WTC11 (cell line): ENCODE measurements around the gene ST6GAL1. TPM values are rescaled to one million over a fixed set of nuclear protein-coding genes. Genes with fewer than 3 reads are reported as not detected.

Experiments used
- ATAC-seq: fragments of 200-7000 bp; cut with Tn5 transposase; 2 replicates; pipeline ENCODE4 v1.10.0; 2021; ENCODE audit warnings: mild to moderate bottlenecking, moderate library complexity
- CTCF ChIA-PET: fragments of 300-600 bp; sonication (Branson Sonifier 250); formaldehyde crosslinking; loops from one replicate; lab custom pipeline; 2021; ENCODE audit warnings: antibody characterized with exemption; lab: Charles Lee
- POLR2A ChIA-PET: fragments of 350-600 bp; sonication (Branson Sonifier 250); formaldehyde crosslinking; loops from one replicate; lab custom pipeline; 2021; ENCODE audit warnings: antibody characterized with exemption; lab: Charles Lee
- DNase-seq: peaks from one replicate; pipeline ENCODE4 v3.0.0; 2021; ENCODE audit warnings: low spot score
- H3K27ac Mint-ChIP-seq: 2 replicates; pipeline ENCODE4 v1.8.0; 2021; ENCODE audit warnings: mixed read lengths
- H3K27me3 Mint-ChIP-seq: 2 replicates; pipeline ENCODE4 v1.8.0; 2021; ENCODE audit warnings: low read depth, mild to moderate bottlenecking, moderate library complexity, mixed read lengths
- H3K36me3 Mint-ChIP-seq: 2 replicates; pipeline ENCODE4 v1.8.0; 2021; ENCODE audit warnings: mixed read lengths
- H3K4me1 Mint-ChIP-seq: 2 replicates; pipeline ENCODE4 v1.8.0; 2022; ENCODE audit warnings: mixed read lengths
- H3K4me3 Mint-ChIP-seq: 2 replicates; pipeline ENCODE4 v1.8.0; 2021; ENCODE audit warnings: mild to moderate bottlenecking, moderate library complexity, mixed read lengths
- H3K9me3 Mint-ChIP-seq: 2 replicates; pipeline ENCODE4 v1.8.0; 2021; ENCODE audit warnings: mixed read lengths
- CDX4 ChIP-seq: fragments of 250-450 bp; sonication (Bioruptor Pico); IDR thresholded peaks from 2 replicates; pipeline ENCODE4 v1.9.0; 2021; ENCODE audit warnings: moderate library complexity, mild to moderate bottlenecking, inconsistent platforms, borderline replicate concordance
- CREM ChIP-seq: sonication (generic); formaldehyde crosslinking; IDR thresholded peaks from 2 replicates; pipeline ENCODE4 v1.8.1; 2022; ENCODE audit warnings: mild to moderate bottlenecking, missing genetic modification reagents, moderate library complexity
- E2F5 ChIP-seq: sonication (generic); formaldehyde crosslinking; IDR thresholded peaks from 2 replicates; pipeline ENCODE4 v1.8.1; 2022; ENCODE audit warnings: mild to moderate bottlenecking, moderate library complexity, missing genetic modification reagents
- ESRRA ChIP-seq: sonication (generic); formaldehyde crosslinking; IDR thresholded peaks from 2 replicates; pipeline ENCODE4 v1.8.1; 2022; ENCODE audit warnings: mild to moderate bottlenecking, missing genetic modification reagents, borderline replicate concordance
- ETV6 ChIP-seq: sonication (generic); formaldehyde crosslinking; IDR thresholded peaks from 2 replicates; pipeline ENCODE4 v1.8.1; 2022; ENCODE audit warnings: mild to moderate bottlenecking, missing genetic modification reagents
- FOXP1 ChIP-seq: sonication (generic); formaldehyde crosslinking; IDR thresholded peaks from 2 replicates; pipeline ENCODE4 v1.8.0; 2022; ENCODE audit warnings: missing genetic modification reagents, mild to moderate bottlenecking, moderate library complexity, borderline replicate concordance
- HMGXB4 ChIP-seq: sonication (generic); formaldehyde crosslinking; IDR thresholded peaks from 2 replicates; pipeline ENCODE4 v1.8.1; 2023; ENCODE audit warnings: mild to moderate bottlenecking, moderate library complexity, missing genetic modification reagents
- MYBL2 ChIP-seq: sonication (generic); formaldehyde crosslinking; IDR thresholded peaks from 2 replicates; pipeline ENCODE4 v1.8.1; 2023; ENCODE audit warnings: mild to moderate bottlenecking, moderate library complexity, missing genetic modification reagents
- NR2C2 ChIP-seq: sonication (generic); formaldehyde crosslinking; IDR thresholded peaks from 2 replicates; pipeline ENCODE4 v1.8.0; 2022; ENCODE audit warnings: mild to moderate bottlenecking, missing genetic modification reagents
- PREB ChIP-seq: sonication (generic); formaldehyde crosslinking; IDR thresholded peaks from 2 replicates; pipeline ENCODE4 v1.8.1; 2022; ENCODE audit warnings: mild to moderate bottlenecking, missing genetic modification reagents, moderate library complexity, borderline replicate concordance
- PRRX2 ChIP-seq: fragments of 250-450 bp; sonication (Bioruptor Pico); IDR thresholded peaks from 2 replicates; pipeline ENCODE4 v1.8.0; 2021; ENCODE audit warnings: mild to moderate bottlenecking
- SOX15 ChIP-seq: fragments of 250-450 bp; sonication (Bioruptor Pico); IDR thresholded peaks from 2 replicates; pipeline ENCODE4 v1.9.0; 2021; ENCODE audit warnings: mild to moderate bottlenecking
- TP53 ChIP-seq: sonication (generic); formaldehyde crosslinking; IDR thresholded peaks from 2 replicates; pipeline ENCODE4 v1.8.1; 2023; ENCODE audit warnings: mild to moderate bottlenecking, missing genetic modification reagents
- USF1 ChIP-seq: sonication (generic); formaldehyde crosslinking; IDR thresholded peaks from 2 replicates; pipeline ENCODE4 v1.8.0; 2022; ENCODE audit warnings: mild to moderate bottlenecking, missing genetic modification reagents
- USF2 ChIP-seq: sonication (generic); formaldehyde crosslinking; IDR thresholded peaks from 2 replicates; pipeline ENCODE4 v1.8.1; 2023; ENCODE audit warnings: mild to moderate bottlenecking, missing genetic modification reagents, moderate library complexity
- ZBTB43 ChIP-seq: sonication (generic); formaldehyde crosslinking; IDR thresholded peaks from 2 replicates; pipeline ENCODE4 v1.8.1; 2023; ENCODE audit warnings: mild to moderate bottlenecking, missing genetic modification reagents
- ZNF396 ChIP-seq: fragments of 250-450 bp; sonication (Bioruptor Pico); IDR thresholded peaks from 2 replicates; pipeline ENCODE4 v1.8.0; 2021; ENCODE audit warnings: mild to moderate bottlenecking, moderate library complexity, borderline replicate concordance
- ZSCAN18 ChIP-seq: fragments of 250-450 bp; sonication (Bioruptor Pico); IDR thresholded peaks from 2 replicates; pipeline ENCODE4 v2.1.2; 2022; ENCODE audit warnings: mild to moderate bottlenecking, moderate library complexity
- total RNA-seq: library from RNA; stranded (reverse); gene quantifications from 3 replicates; pipeline ENCODE4 v1.2.3, GENCODE V29; 2021

ST6GAL1 gene
- total RNA-seq, 1 experiment from 2014 or later, result 87.5 TPM

- TF ChIP-seq ZSCAN18 (CRISPR knock-in tag), result no peak
Observed at GRCh38 chr3:187105700-187106099, 175.4 kb downstream of the ST6GAL1 start (continued).

- no peaks in the 10 kb centered on the region for H3K9me3 Mint-ChIP-seq
- ChIA-PET CTCF (interaction anchor here (0.5 kb wide), 1 partner anchor 614 kb away, joined by 3 read pairs; no protein-coding TSS in a partner anchor), POLR2A (no interaction called here)
- no peaks in the 10 kb centered on the region for H3K36me3 Mint-ChIP-seq
- no peak overlapping the region for H3K27ac Mint-ChIP-seq
- DNase-seq, result no peak
- no peak overlapping the region for H3K4me3 Mint-ChIP-seq
- no peak for ATAC-seq
- H3K4me1 Mint-ChIP-seq, result peaks cover 11% of the 10 kb centered on the region
- no peaks in the 10 kb centered on the region for H3K27me3 Mint-ChIP-seq
- TF ChIP-seq ETV6 (CRISPR knock-in tag) (no peak), PREB (CRISPR knock-in tag) (no peak), ESRRA (CRISPR knock-in tag) (no peak), USF1 (CRISPR knock-in tag) (no peak), CREM (no peak), USF2 (CRISPR knock-in tag) (no peak), HMGXB4 (CRISPR knock-in tag) (no peak), ZBTB43 (no peak), ZNF396 (CRISPR knock-in tag) (no peak), NR2C2 (CRISPR knock-in tag) (no peak), PRRX2 (CRISPR knock-in tag) (no peak), E2F5 (CRISPR knock-in tag) (no peak), MYBL2 (CRISPR knock-in tag) (no peak), TP53 (CRISPR knock-in tag) (no peak), CDX4 (no peak), SOX15 (CRISPR knock-in tag) (no peak), FOXP1 (no peak)
Observed at GRCh38 chr3:187107989-187108388, 177.7 kb downstream of the ST6GAL1 start.
